HL-60 (cell line): ENCODE measurements around the gene SERPINE2.

ENCODE experiments used
- DNase-seq, 2 experiments: peaks; one replicate each; pipeline ENCODE4 v3.0.0-alpha.2; 2010 to 2020; ENCODE audit warnings: low read depth in 1 of 2, low spot score in 1 of 2
- H3K27ac ChIP-seq: fragments of 250-450 bp; sonication (Bioruptor Pico); replicated peaks from 2 replicates; pipeline ENCODE4 v1.5.1; 2020; ENCODE audit warnings: mild to moderate bottlenecking, moderate library complexity
- H3K27me3 ChIP-seq: fragments of 250-450 bp; sonication (Bioruptor Pico); 2 replicates; pipeline ENCODE4 v1.5.1; 2021; ENCODE audit warnings: mild to moderate bottlenecking, moderate library complexity; ENCODE audit not compliant: insufficient read depth, poor library complexity, severe bottlenecking
- H3K4me3 ChIP-seq: replicated peaks from 2 replicates; pipeline ENCODE4 v1.5.1; 2011; ENCODE audit warnings: mild to moderate bottlenecking, control low read depth, low read length; ENCODE audit not compliant: insufficient read depth
- GABPA ChIP-seq: IDR thresholded peaks from 2 replicates; pipeline ENCODE4 v1.6.1; 2012; ENCODE audit warnings: low read depth
- POLR2AphosphoS5 ChIP-seq: IDR thresholded peaks from 2 replicates; pipeline ENCODE4 v1.6.1; 2012; ENCODE audit warnings: low read depth
- SPI1 ChIP-seq: IDR thresholded peaks from 2 replicates; pipeline ENCODE4 v1.6.1; 2012; ENCODE audit warnings: low read depth, mild to moderate bottlenecking, borderline replicate concordance
- TF ChIP-seq, protein P1 (sequence below): IDR thresholded peaks from 2 replicates; pipeline ENCODE4 v1.6.1; 2012; ENCODE audit warnings: low read depth; ENCODE audit not compliant: insufficient replicate concordance
- TF ChIP-seq, protein P2 (sequence below): IDR thresholded peaks from one replicate; pipeline ENCODE4 v1.5.1; 2011; ENCODE audit warnings: low read length, control low read depth, inconsistent platforms; ENCODE audit not compliant: insufficient read depth

The SERPINE2 gene

DNA sequence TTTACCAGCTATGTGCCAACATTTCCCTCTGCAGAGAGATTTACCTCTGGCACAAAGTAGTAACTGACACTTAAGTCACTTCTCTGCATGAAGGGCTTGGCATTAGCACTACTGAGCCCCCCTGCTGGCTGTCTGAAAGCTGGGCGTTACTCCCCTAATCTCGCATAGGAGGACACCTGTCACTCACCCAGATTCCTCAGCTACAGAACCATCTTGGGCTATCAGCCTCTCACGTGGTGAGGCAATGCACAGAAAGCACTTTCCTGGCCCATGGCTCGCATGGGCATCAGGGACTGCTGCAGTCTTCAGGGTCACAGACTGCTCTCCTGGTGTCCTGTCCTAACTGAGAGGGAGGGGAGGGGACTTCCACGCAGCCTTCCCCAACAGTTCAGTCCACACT lies 12.0 kb downstream of the SERPINE2 start:
- no peak overlapping the region for H3K4me3 ChIP-seq
- TF ChIP-seq, protein P1, sequence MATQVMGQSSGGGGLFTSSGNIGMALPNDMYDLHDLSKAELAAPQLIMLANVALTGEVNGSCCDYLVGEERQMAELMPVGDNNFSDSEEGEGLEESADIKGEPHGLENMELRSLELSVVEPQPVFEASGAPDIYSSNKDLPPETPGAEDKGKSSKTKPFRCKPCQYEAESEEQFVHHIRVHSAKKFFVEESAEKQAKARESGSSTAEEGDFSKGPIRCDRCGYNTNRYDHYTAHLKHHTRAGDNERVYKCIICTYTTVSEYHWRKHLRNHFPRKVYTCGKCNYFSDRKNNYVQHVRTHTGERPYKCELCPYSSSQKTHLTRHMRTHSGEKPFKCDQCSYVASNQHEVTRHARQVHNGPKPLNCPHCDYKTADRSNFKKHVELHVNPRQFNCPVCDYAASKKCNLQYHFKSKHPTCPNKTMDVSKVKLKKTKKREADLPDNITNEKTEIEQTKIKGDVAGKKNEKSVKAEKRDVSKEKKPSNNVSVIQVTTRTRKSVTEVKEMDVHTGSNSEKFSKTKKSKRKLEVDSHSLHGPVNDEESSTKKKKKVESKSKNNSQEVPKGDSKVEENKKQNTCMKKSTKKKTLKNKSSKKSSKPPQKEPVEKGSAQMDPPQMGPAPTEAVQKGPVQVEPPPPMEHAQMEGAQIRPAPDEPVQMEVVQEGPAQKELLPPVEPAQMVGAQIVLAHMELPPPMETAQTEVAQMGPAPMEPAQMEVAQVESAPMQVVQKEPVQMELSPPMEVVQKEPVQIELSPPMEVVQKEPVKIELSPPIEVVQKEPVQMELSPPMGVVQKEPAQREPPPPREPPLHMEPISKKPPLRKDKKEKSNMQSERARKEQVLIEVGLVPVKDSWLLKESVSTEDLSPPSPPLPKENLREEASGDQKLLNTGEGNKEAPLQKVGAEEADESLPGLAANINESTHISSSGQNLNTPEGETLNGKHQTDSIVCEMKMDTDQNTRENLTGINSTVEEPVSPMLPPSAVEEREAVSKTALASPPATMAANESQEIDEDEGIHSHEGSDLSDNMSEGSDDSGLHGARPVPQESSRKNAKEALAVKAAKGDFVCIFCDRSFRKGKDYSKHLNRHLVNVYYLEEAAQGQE, result no peak
- no peak for TF ChIP-seq GABPA
- no peak for TF ChIP-seq SPI1
- no peak for TF ChIP-seq POLR2AphosphoS5
- TF ChIP-seq, protein P2, sequence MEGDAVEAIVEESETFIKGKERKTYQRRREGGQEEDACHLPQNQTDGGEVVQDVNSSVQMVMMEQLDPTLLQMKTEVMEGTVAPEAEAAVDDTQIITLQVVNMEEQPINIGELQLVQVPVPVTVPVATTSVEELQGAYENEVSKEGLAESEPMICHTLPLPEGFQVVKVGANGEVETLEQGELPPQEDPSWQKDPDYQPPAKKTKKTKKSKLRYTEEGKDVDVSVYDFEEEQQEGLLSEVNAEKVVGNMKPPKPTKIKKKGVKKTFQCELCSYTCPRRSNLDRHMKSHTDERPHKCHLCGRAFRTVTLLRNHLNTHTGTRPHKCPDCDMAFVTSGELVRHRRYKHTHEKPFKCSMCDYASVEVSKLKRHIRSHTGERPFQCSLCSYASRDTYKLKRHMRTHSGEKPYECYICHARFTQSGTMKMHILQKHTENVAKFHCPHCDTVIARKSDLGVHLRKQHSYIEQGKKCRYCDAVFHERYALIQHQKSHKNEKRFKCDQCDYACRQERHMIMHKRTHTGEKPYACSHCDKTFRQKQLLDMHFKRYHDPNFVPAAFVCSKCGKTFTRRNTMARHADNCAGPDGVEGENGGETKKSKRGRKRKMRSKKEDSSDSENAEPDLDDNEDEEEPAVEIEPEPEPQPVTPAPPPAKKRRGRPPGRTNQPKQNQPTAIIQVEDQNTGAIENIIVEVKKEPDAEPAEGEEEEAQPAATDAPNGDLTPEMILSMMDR, result no peak
- no peaks in the 10 kb centered on the region for H3K27me3 ChIP-seq
- DNase-seq, result no peak
- H3K27ac ChIP-seq, result no peak overlapping the region; the same call in 1 of the 2 replicates

DNA sequence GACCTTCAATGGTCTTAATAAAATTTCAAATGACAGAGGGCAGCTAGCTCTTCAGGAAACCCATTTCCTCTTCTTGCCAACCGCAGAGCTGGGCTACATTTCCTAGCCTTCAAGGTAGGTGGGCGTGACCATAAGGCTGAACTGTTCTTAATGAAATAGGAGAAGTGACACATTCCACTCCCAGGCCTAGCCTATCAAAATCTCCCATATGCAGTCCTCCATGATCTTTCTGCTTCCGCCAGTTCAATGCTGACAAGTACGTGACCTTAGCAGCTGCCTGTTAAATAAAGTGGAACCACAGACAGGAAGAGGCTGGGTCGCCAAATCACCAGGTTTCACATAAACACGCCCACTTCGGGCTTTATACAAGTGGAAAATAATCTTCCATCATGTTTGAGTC lies 13.2 kb downstream of the SERPINE2 start:
- H3K27me3 ChIP-seq, result no peaks in the 10 kb centered on the region
- peak; percentile 82 to 95 for DNase-seq
- TF ChIP-seq, protein P2, result no peak
- TF ChIP-seq POLR2AphosphoS5, result peak; percentile 58
- peak; percentile 93 for TF ChIP-seq SPI1
- peak; percentile 61; the same call in 1 of the 2 replicates for TF ChIP-seq GABPA
- TF ChIP-seq, protein P1, result no peak
- peak overlapping the region; percentile 65 for H3K27ac ChIP-seq
- no peak overlapping the region for H3K4me3 ChIP-seq

DNA sequence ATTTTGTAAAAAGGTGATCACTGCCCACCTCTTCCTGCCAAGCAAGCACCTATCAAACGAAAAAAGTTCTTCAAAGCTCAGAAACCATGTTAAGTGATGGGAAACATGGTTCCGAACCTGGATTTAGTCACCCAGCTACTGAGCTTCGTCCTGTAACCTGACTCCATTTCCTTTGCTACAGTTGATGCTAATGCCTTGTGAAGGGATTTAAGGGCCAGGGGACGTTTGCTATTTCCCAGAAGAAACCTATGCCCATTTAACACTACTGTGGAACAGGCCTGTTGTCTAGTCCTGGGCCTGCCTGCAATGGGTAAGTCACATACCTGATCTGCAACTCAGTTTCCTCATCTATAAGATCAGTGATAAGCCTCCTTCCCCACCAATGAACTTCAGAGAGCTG lies 14.8 kb downstream of the SERPINE2 start:
- DNase-seq, result no peak
- H3K27ac ChIP-seq, result no peak overlapping the region
- H3K27me3 ChIP-seq, result no peaks in the 10 kb centered on the region
- no peak for TF ChIP-seq SPI1
- TF ChIP-seq, protein P2, result no peak
- no peak for TF ChIP-seq GABPA
- no peak for TF ChIP-seq POLR2AphosphoS5
- TF ChIP-seq, protein P1, result no peak
- no peak overlapping the region for H3K4me3 ChIP-seq
